Measurements from ENCODE around the gene PPP1R7. TPM values are rescaled to one million over a fixed set of nuclear protein-coding genes. Genes with fewer than 3 reads are reported as not detected.
A peak's percentile ranks its signal among the peaks of the same experiment; 100 is the strongest.

PPP1R7 gene
- total RNA-seq, 1 donor from 2014 or later: 55.5 TPM

GRCh38 chr2:241157841-241158545, 7.7 kb downstream of the PPP1R7 start:
- H3K4me3 Mint-ChIP-seq (ENCODE audit: unreplicated experiment): no peak overlapping the region
- peaks cover 9% of the 10 kb centered on the region for H3K4me1 Mint-ChIP-seq (ENCODE audit: unreplicated experiment)
- DNase-seq (ENCODE audit: extremely low spot score, unreplicated experiment): no peak
- H3K36me3 Mint-ChIP-seq (ENCODE audit: unreplicated experiment): peaks cover 15% of the 10 kb centered on the region
- no peak overlapping the region for H3K27ac Mint-ChIP-seq (ENCODE audit: unreplicated experiment)
- no peak for TF ChIP-seq CTCF (IDR thresholded peaks at IDR 0.05)
- no peaks in the 10 kb centered on the region for H3K27me3 Mint-ChIP-seq (ENCODE audit: unreplicated experiment)
- no peaks in the 10 kb centered on the region for H3K9me3 Mint-ChIP-seq (ENCODE audit: unreplicated experiment)

- no peak overlapping the region for H3K27ac Mint-ChIP-seq (ENCODE audit: unreplicated experiment)
- no peaks in the 10 kb centered on the region for H3K27me3 Mint-ChIP-seq (ENCODE audit: unreplicated experiment)
- H3K36me3 Mint-ChIP-seq (ENCODE audit: unreplicated experiment): peaks cover 13% of the 10 kb centered on the region
Measured at GRCh38 chr2:241158546-241158900, 8.3 kb downstream of the PPP1R7 start.

GRCh38 chr2:241159116-241159515, 8.8 kb downstream of the PPP1R7 start:
- Mint-ChIP-seq H3K9me3 (ENCODE audit: unreplicated experiment) (no peaks in the 10 kb centered on the region), H3K27ac (ENCODE audit: unreplicated experiment) (no peak overlapping the region), H3K4me1 (ENCODE audit: unreplicated experiment) (peaks cover 9% of the 10 kb centered on the region), H3K4me3 (ENCODE audit: unreplicated experiment) (no peak overlapping the region), H3K27me3 (ENCODE audit: unreplicated experiment) (no peaks in the 10 kb centered on the region), H3K36me3 (ENCODE audit: unreplicated experiment) (peaks cover 17% of the 10 kb centered on the region)
- TF ChIP-seq CTCF (IDR thresholded peaks at IDR 0.05): no peak
- DNase-seq (ENCODE audit: extremely low spot score, unreplicated experiment): no peak

More at GRCh38 chr2:241158546-241158900, 8.3 kb downstream of the PPP1R7 start:
- TF ChIP-seq CTCF (IDR thresholded peaks at IDR 0.05): no peak
- no peak for DNase-seq (ENCODE audit: extremely low spot score, unreplicated experiment)
- H3K4me3 Mint-ChIP-seq (ENCODE audit: unreplicated experiment): no peak overlapping the region
- peaks cover 9% of the 10 kb centered on the region for H3K4me1 Mint-ChIP-seq (ENCODE audit: unreplicated experiment)
- H3K9me3 Mint-ChIP-seq (ENCODE audit: unreplicated experiment): no peaks in the 10 kb centered on the region

- H3K27me3 Mint-ChIP-seq (ENCODE audit: unreplicated experiment): no peaks in the 10 kb centered on the region
- no peak for DNase-seq (ENCODE audit: extremely low spot score, unreplicated experiment)
- no peak overlapping the region for H3K27ac Mint-ChIP-seq (ENCODE audit: unreplicated experiment)
- H3K4me1 Mint-ChIP-seq (ENCODE audit: unreplicated experiment): peaks cover 9% of the 10 kb centered on the region
- TF ChIP-seq CTCF (IDR thresholded peaks at IDR 0.05): no peak
- H3K9me3 Mint-ChIP-seq (ENCODE audit: unreplicated experiment): no peaks in the 10 kb centered on the region
- peaks cover 18% of the 10 kb centered on the region for H3K36me3 Mint-ChIP-seq (ENCODE audit: unreplicated experiment)
- H3K4me3 Mint-ChIP-seq (ENCODE audit: unreplicated experiment): no peak overlapping the region
Measured at GRCh38 chr2:241160318-241160717, 10.1 kb downstream of the PPP1R7 start.

GRCh38 chr2:241161646-241162281, 11.5 kb downstream of the PPP1R7 start:
- no peaks in the 10 kb centered on the region for H3K9me3 Mint-ChIP-seq (ENCODE audit: unreplicated experiment)
- H3K4me1 Mint-ChIP-seq (ENCODE audit: unreplicated experiment): peaks cover 9% of the 10 kb centered on the region
- H3K27ac Mint-ChIP-seq (ENCODE audit: unreplicated experiment): peak overlapping the region; percentile 41
- H3K4me3 Mint-ChIP-seq (ENCODE audit: unreplicated experiment): no peak overlapping the region
- H3K36me3 Mint-ChIP-seq (ENCODE audit: unreplicated experiment): peaks cover 25% of the 10 kb centered on the region
- TF ChIP-seq CTCF (IDR thresholded peaks at IDR 0.05): no peak
- DNase-seq (ENCODE audit: extremely low spot score, unreplicated experiment): no peak
- H3K27me3 Mint-ChIP-seq (ENCODE audit: unreplicated experiment): no peaks in the 10 kb centered on the region

Data from osteocyte (in vitro differentiated cells).